A549 (cell line): ENCODE results near the gene LGMN.

Source experiments
- CEBPB ChIP-seq, 2 experiments: fragments of >200 bp in 1 of 2; sonication (Bioruptor Twin) in 1 of 2; formaldehyde crosslinking in 1 of 2; IDR thresholded peaks; 2 replicates each; pipeline ENCODE4 v1.6.1; 2012 to 2016
- CHD2 ChIP-seq: fragments of 150-350 bp; IDR thresholded peaks from 2 replicates; pipeline ENCODE4 v1.6.1; 2014; ENCODE audit warnings: low read length; ENCODE audit not compliant: partially characterized antibody
- CTCF ChIP-seq: fragments of >200 bp; sonication (Bioruptor Twin); formaldehyde crosslinking; IDR thresholded peaks from 3 replicates; pipeline ENCODE4 v1.5.1; 2016
- FOSL2 ChIP-seq, 2 experiments: fragments of 450-650 bp in 1 of 2; fragments of >200 bp in 1 of 2; sonication (Bioruptor Twin) in 1 of 2; formaldehyde crosslinking; IDR thresholded peaks; 2 replicates each; pipeline versions ENCODE4 v1.5.0 to v1.6.1; 2016 to 2020; ENCODE audit warnings: mild to moderate bottlenecking in 1 of 2, moderate library complexity in 1 of 2
- JUN ChIP-seq, 2 experiments: fragments of >200 bp; sonication (Bioruptor Twin); formaldehyde crosslinking; IDR thresholded peaks; 2 replicates in 1 of 2; 3 replicates in 1 of 2; pipeline ENCODE4 v1.6.1; 2016 to 2017
- KDM5A ChIP-seq: fragments of 200-600 bp; sonication (generic); IDR thresholded peaks from 2 replicates; pipeline ENCODE4 v1.6.1; 2016; ENCODE audit warnings: antibody characterized with exemption, mild to moderate bottlenecking
- PBX3 ChIP-seq: IDR thresholded peaks from 2 replicates; pipeline ENCODE4 v1.6.1; 2012
- POLR2A ChIP-seq: IDR thresholded peaks from 2 replicates; pipeline ENCODE4 v1.6.1; 2012; ENCODE audit warnings: mild to moderate bottlenecking, low read length
- RAD21 ChIP-seq, 2 experiments: fragments of >200 bp in 1 of 2; sonication (Bioruptor Twin) in 1 of 2; formaldehyde crosslinking in 1 of 2; IDR thresholded peaks in 1 of 2; conservative IDR thresholded peaks in 1 of 2; 2 replicates in 1 of 2; 3 replicates in 1 of 2; pipeline ENCODE4 v1.6.1; 2012 to 2018; ENCODE audit warnings: inconsistent platforms in 1 of 2
- RCOR1 ChIP-seq: fragments of 150-350 bp; IDR thresholded peaks from 2 replicates; pipeline ENCODE4 v1.6.1; 2014; ENCODE audit warnings: antibody characterized with exemption, low read length, low read depth
- RNF2 ChIP-seq: fragments of 200-600 bp; sonication (generic); IDR thresholded peaks from 2 replicates; pipeline ENCODE4 v1.6.1; 2016; ENCODE audit warnings: low read depth, mild to moderate bottlenecking, antibody characterized with exemption, moderate library complexity, borderline replicate concordance
- TF ChIP-seq, protein P1 (sequence below): fragments of 450-650 bp; IDR thresholded peaks from 2 replicates; pipeline ENCODE4 v1.6.1; 2014; ENCODE audit warnings: antibody characterized with exemption

- no peak for TF ChIP-seq CHD2
- TF ChIP-seq, protein P1, sequence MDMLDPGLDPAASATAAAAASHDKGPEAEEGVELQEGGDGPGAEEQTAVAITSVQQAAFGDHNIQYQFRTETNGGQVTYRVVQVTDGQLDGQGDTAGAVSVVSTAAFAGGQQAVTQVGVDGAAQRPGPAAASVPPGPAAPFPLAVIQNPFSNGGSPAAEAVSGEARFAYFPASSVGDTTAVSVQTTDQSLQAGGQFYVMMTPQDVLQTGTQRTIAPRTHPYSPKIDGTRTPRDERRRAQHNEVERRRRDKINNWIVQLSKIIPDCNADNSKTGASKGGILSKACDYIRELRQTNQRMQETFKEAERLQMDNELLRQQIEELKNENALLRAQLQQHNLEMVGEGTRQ: no peak
- no peak for TF ChIP-seq KDM5A
- TF ChIP-seq CEBPB (IDR thresholded peaks at IDR 0.05): no peak
- TF ChIP-seq POLR2A: no peak
- no peak for TF ChIP-seq PBX3
- TF ChIP-seq CTCF: no peak
- TF ChIP-seq FOSL2 (IDR thresholded peaks at IDR 0.05): no peak
- no peak for TF ChIP-seq FOSL2 (CRISPR knock-in tag; IDR thresholded peaks at IDR 0.05)
- no peak for TF ChIP-seq RNF2
- TF ChIP-seq JUN (IDR thresholded peaks at IDR 0.05): no peak
- no peak for TF ChIP-seq RCOR1
- no peak for TF ChIP-seq RAD21 (conservative IDR thresholded peaks at IDR 0.05 in 1 of 2, IDR thresholded peaks at IDR 0.05 in 1 of 2)
Measured at GRCh38 chr14:92688434-92689375, 59.7 kb downstream of the LGMN start.
